ENCODE results near the gene ATP6V1C2. TPM values are rescaled to one million over a fixed set of nuclear protein-coding genes. Genes with fewer than 3 reads are reported as not detected.

Gene ATP6V1C2
- total and polyA plus RNA-seq, 4 donors: 0.55 to 2.5 (median 1.0) TPM

DNA sequence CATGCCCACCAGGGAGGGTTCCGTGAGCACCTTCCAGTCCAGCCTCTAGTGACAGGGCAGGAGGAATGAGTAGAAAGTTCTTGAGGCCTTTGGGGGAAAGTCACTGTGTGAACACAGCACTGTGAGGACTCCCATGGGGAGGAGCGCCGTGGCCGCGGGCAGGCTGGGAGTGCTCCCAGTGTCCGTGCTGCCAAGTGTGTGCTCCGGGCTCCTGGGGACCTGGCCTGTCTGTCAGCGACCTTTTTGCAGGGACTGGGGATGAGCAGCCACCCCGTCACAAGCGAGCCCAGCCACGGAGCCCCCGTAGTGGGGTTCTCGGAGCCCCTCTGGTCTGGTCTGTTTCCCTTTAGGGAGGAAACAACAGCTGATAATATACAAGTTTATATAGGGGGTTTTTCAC, 54.4 kb downstream of the ATP6V1C2 start:
- 87 to 96% methylated on average over 13 of the region's 13 CpGs for WGBS, 2 donors
- Histone ChIP-seq H3K9me3 (ENCODE audit: control insufficient read depth in 4 of 4, insufficient read depth in 3 of 4, low read length in 3 of 4) (no peaks in the 10 kb centered on the region), H3K27ac (ENCODE audit: low read depth in 1 of 2, low read length in 1 of 2) (no peak overlapping the region), H3K27me3 (ENCODE audit: control insufficient read depth in 3 of 3, insufficient read depth in 3 of 3, low read length in 2 of 3) (no peaks in the 10 kb centered on the region), H3K36me3 (ENCODE audit: control insufficient read depth in 4 of 4, insufficient read depth in 4 of 4, low read length in 4 of 4) (peaks cover 0 to 20% (median 9%) of the 10 kb centered on the region in 4 donors), H3K9ac (ENCODE audit: insufficient read depth in 1 of 2, low read length in 2 of 2) (no peak overlapping the region), H3K4me3 (no peak overlapping the region), H3K4me1 (ENCODE audit: control insufficient read depth in 5 of 5, insufficient read depth in 5 of 5, low read length in 5 of 5) (peaks cover 0 to 10% (median 0%) of the 10 kb centered on the region in 5 donors)
- ATAC-seq (ENCODE audit: insufficient read depth, low FRiP score) (peak; percentile 9), DNase-seq (no peak)
- TF ChIP-seq, protein P1, sequence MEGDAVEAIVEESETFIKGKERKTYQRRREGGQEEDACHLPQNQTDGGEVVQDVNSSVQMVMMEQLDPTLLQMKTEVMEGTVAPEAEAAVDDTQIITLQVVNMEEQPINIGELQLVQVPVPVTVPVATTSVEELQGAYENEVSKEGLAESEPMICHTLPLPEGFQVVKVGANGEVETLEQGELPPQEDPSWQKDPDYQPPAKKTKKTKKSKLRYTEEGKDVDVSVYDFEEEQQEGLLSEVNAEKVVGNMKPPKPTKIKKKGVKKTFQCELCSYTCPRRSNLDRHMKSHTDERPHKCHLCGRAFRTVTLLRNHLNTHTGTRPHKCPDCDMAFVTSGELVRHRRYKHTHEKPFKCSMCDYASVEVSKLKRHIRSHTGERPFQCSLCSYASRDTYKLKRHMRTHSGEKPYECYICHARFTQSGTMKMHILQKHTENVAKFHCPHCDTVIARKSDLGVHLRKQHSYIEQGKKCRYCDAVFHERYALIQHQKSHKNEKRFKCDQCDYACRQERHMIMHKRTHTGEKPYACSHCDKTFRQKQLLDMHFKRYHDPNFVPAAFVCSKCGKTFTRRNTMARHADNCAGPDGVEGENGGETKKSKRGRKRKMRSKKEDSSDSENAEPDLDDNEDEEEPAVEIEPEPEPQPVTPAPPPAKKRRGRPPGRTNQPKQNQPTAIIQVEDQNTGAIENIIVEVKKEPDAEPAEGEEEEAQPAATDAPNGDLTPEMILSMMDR (IDR thresholded peaks at IDR 0.05; ENCODE audit: control extremely low read depth, extremely low read depth): no peak

DNA sequence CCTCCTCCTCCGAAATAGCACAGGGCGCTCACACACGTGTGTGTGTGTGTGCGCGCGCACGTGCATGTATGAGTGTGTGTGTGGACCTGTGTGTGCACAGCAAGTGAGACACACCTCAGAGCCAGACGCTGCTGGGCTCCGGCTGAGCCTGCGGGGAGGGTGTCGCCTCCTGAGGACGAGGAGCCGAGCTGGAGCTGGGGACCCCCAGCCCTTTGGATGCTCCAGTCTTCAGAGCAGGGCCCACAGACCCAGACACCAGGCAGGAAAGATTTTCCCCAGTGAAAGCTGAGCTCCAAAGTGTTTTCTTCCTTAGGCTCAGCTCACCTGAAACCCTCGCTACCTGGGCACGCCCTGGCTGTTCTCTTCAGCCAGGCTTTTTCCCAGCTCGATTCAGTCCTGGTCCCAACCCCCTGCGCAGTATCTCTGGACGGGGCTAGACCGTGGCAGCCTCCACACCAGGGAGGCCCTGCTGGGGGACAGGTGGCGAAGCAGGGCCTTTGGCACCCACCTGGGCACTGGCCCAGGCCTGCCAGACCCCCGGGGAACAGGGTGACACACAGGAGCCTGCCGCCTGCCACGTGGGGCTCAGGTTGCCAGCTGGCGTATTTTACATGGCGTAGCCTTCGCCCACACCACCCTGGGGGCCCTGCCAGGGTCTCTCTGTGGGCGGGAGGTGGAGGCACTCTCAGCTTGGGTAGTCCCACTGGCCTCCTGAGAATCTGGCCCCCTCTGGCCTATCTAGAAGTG, 55.0 kb downstream of the ATP6V1C2 start:
- Histone ChIP-seq H3K9ac (ENCODE audit: insufficient read depth in 1 of 2, low read length in 2 of 2) (no peak overlapping the region), H3K4me1 (ENCODE audit: control insufficient read depth in 5 of 5, insufficient read depth in 5 of 5, low read length in 5 of 5) (peaks cover 0 to 10% (median 0%) of the 10 kb centered on the region in 5 donors), H3K36me3 (ENCODE audit: control insufficient read depth in 4 of 4, insufficient read depth in 4 of 4, low read length in 4 of 4) (peaks cover 0 to 24% (median 10%) of the 10 kb centered on the region in 4 donors), H3K27me3 (ENCODE audit: control insufficient read depth in 3 of 3, insufficient read depth in 3 of 3, low read length in 2 of 3) (no peaks in the 10 kb centered on the region), H3K27ac (ENCODE audit: low read depth in 1 of 2, low read length in 1 of 2) (no peak overlapping the region), H3K9me3 (ENCODE audit: control insufficient read depth in 4 of 4, insufficient read depth in 3 of 4, low read length in 3 of 4) (no peaks in the 10 kb centered on the region), H3K4me3 (no peak overlapping the region)
- WGBS, 2 donors: 89 to 95% methylated on average over 27 of the region's 27 CpGs
- TF ChIP-seq, protein P1 (IDR thresholded peaks at IDR 0.05; ENCODE audit: control extremely low read depth, extremely low read depth): no peak
- DNase-seq: no peak
- ATAC-seq (ENCODE audit: insufficient read depth, low FRiP score): no peak

DNA sequence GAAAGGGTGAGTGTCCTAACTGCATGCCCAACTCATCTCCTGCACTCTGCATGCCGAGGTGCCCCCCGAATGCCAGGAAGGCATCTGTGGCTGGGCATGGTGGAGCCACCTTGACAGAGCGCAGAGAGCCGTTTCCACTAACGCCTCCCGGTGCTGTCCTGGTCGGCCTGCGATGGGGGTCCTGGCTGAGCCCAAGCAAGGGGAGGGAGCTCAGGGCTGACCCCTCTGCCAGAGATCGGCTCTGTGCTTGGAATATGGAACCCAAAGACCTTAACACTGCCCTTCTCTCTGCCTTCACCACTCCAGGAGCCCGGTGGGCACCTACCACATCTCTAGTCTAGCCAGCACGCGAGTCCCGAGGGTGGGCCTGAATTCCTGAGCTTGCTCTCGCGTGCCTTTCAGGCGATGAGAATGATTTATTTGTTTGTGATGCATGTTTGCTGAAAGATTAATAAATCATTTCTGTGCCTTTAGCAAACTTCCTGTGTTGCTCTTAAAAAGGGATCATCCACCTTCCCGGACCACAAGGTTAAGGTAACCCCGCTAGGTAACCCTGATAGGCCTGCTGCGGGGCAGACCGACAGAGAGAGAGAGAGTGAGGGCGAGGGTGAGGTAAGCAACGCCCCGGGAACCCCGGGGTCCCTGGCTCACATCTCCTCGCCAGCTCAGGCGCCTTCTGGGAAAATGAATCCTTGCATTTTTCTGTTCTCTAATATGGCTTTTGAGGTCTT, 55.8 kb downstream of the ATP6V1C2 start:
- H3K27me3 ChIP-seq (ENCODE audit: control insufficient read depth in 3 of 3, insufficient read depth in 3 of 3, low read length in 2 of 3): no peaks in the 10 kb centered on the region
- H3K36me3 ChIP-seq (ENCODE audit: control insufficient read depth in 4 of 4, insufficient read depth in 4 of 4, low read length in 4 of 4): peaks cover 0 to 29% (median 18%) of the 10 kb centered on the region in 4 donors
- no peak for DNase-seq
- H3K4me3 ChIP-seq: no peak overlapping the region
- no peak for ATAC-seq (ENCODE audit: insufficient read depth, low FRiP score)
- H3K4me1 ChIP-seq (ENCODE audit: control insufficient read depth in 5 of 5, insufficient read depth in 5 of 5, low read length in 5 of 5): peaks cover 0 to 10% (median 0%) of the 10 kb centered on the region in 5 donors
- 92 to 94% methylated on average over 26 of the region's 26 CpGs for WGBS, 2 donors
- TF ChIP-seq, protein P1 (IDR thresholded peaks at IDR 0.05; ENCODE audit: control extremely low read depth, extremely low read depth): no peak
- no peak overlapping the region for H3K27ac ChIP-seq (ENCODE audit: low read depth in 1 of 2, low read length in 1 of 2)
- no peak overlapping the region for H3K9ac ChIP-seq (ENCODE audit: insufficient read depth in 1 of 2, low read length in 2 of 2)
- no peaks in the 10 kb centered on the region for H3K9me3 ChIP-seq (ENCODE audit: control insufficient read depth in 4 of 4, insufficient read depth in 3 of 4, low read length in 3 of 4)
